ENCODE results near the gene TEKT5.

Gene TEKT5

GRCh38 chr16:10608687-10609401 lies 85.9 kb downstream of the TEKT5 start:
- DNase-seq (ENCODE audit: low spot score) = peak; percentile 84

- no peak for DNase-seq (ENCODE audit: low spot score)
These were observed 87.6 kb downstream of the TEKT5 start for GRCh38 chr16:10607157-10607556.

GRCh38 chr16:10606607-10607006 lies 88.1 kb downstream of the TEKT5 start:
- no peak for DNase-seq (ENCODE audit: low spot score)

GRCh38 chr16:10605636-10606035 lies 89.1 kb downstream of the TEKT5 start:
- DNase-seq (ENCODE audit: low spot score) = no peak

- DNase-seq (ENCODE audit: low spot score) = no peak
These were observed 93.0 kb downstream of the TEKT5 start for GRCh38 chr16:10601444-10602408.

- DNase-seq (ENCODE audit: low spot score) = peak; percentile 67
These were observed 93.8 kb downstream of the TEKT5 start for GRCh38 chr16:10600782-10601443.

- DNase-seq (ENCODE audit: low spot score) = no peak
These were observed 95.1 kb downstream of the TEKT5 start for GRCh38 chr16:10599626-10600025.

- DNase-seq (ENCODE audit: low spot score) = no peak
These were observed 96.6 kb downstream of the TEKT5 start for GRCh38 chr16:10598157-10598556.

- no peak for DNase-seq (ENCODE audit: low spot score)
These were observed 97.5 kb downstream of the TEKT5 start for GRCh38 chr16:10597187-10597601.

- DNase-seq (ENCODE audit: low spot score) = no peak
These were observed 100.3 kb downstream of the TEKT5 start for GRCh38 chr16:10594312-10594950.

GRCh38 chr16:10592611-10593010 lies 102.1 kb downstream of the TEKT5 start:
- DNase-seq (ENCODE audit: low spot score) = no peak

GRCh38 chr16:10590342-10590741 lies 104.4 kb downstream of the TEKT5 start:
- DNase-seq (ENCODE audit: low spot score) = no peak

- DNase-seq (ENCODE audit: low spot score) = no peak
These were observed 105.6 kb downstream of the TEKT5 start for GRCh38 chr16:10589109-10589508.

GRCh38 chr16:10587622-10588021 lies 107.1 kb downstream of the TEKT5 start:
- DNase-seq (ENCODE audit: low spot score) = no peak

- peak; percentile 66 for DNase-seq (ENCODE audit: low spot score)
These were observed 109.7 kb downstream of the TEKT5 start for GRCh38 chr16:10584981-10585438.

GRCh38 chr16:10583269-10583668 lies 111.5 kb downstream of the TEKT5 start:
- no peak for DNase-seq (ENCODE audit: low spot score)

- DNase-seq (ENCODE audit: low spot score) = no peak
These were observed 113.2 kb downstream of the TEKT5 start for GRCh38 chr16:10581507-10581906.

GRCh38 chr16:10580883-10581247 lies 113.9 kb downstream of the TEKT5 start:
- no peak for DNase-seq (ENCODE audit: low spot score)

GRCh38 chr16:10579965-10580882 lies 114.5 kb downstream of the TEKT5 start, which contains the start of gene EMP2:
TSS of gene EMP2 (minus strand) at chr16:10580598. CDS start at chr16:10547617, 32,981 bp downstream.
- DNase-seq (ENCODE audit: low spot score) = peak; percentile 97

GRCh38 chr16:10579575-10579964 lies 115.2 kb downstream of the TEKT5 start:
- no peak for DNase-seq (ENCODE audit: low spot score)
